SJSA1 (cell line): Measurements from ENCODE around the gene RAPGEF2. TPM values are rescaled to one million over a fixed set of nuclear protein-coding genes. Genes with fewer than 3 reads are reported as not detected.

Source experiments
- DNase-seq, 2 experiments: peaks; one replicate each; pipeline ENCODE4 v3.0.0-alpha.2; 2015 to 2020; ENCODE audit warnings: low spot score in 2 of 2, low read depth in 1 of 2
- H3K27ac ChIP-seq: fragments of 250-450 bp; sonication (Bioruptor Pico); 2 replicates; pipeline ENCODE4 v1.5.1; 2020; ENCODE audit warnings: mild to moderate bottlenecking, moderate library complexity
- H3K27me3 ChIP-seq: fragments of 250-450 bp; sonication (Bioruptor Pico); replicated peaks from 2 replicates; pipeline ENCODE4 v1.5.1; 2020; ENCODE audit warnings: mild to moderate bottlenecking, moderate library complexity
- H3K36me3 ChIP-seq: fragments of 250-450 bp; sonication (Bioruptor Pico); 2 replicates; pipeline ENCODE4 v1.5.1; 2020; ENCODE audit warnings: mild to moderate bottlenecking
- H3K4me1 ChIP-seq: fragments of 250-450 bp; sonication (Bioruptor Pico); replicated peaks from 2 replicates; pipeline ENCODE4 v1.6.1; 2021; ENCODE audit warnings: mild to moderate bottlenecking
- H3K4me3 ChIP-seq: fragments of 250-450 bp; sonication (Bioruptor Pico); 2 replicates; pipeline ENCODE4 v1.5.1; 2020; ENCODE audit warnings: mild to moderate bottlenecking
- H3K9me3 ChIP-seq: fragments of 250-450 bp; sonication (Bioruptor Pico); replicated peaks from 2 replicates; pipeline ENCODE4 v1.5.1; 2020; ENCODE audit warnings: mild to moderate bottlenecking
- total RNA-seq: library from RNA; depleted of rRNA; stranded (reverse); fragments of >200 nt; shearing (Covaris generic); gene quantifications from 2 replicates; pipeline ENCODE4 v1.2.3, GENCODE V29; 2014

Gene RAPGEF2
- total RNA-seq, 1 experiment from 2014 or later: 97.6 TPM

GRCh38 chr4:159219862-159220261, 117.0 kb downstream of the RAPGEF2 start:
- H3K36me3 ChIP-seq: no peaks in the 10 kb centered on the region
- H3K4me3 ChIP-seq: no peak overlapping the region
- H3K4me1 ChIP-seq: no peaks in the 10 kb centered on the region; the same call in 1 of the 2 replicates
- H3K9me3 ChIP-seq: no peaks in the 10 kb centered on the region
- no peaks in the 10 kb centered on the region for H3K27me3 ChIP-seq
- DNase-seq: no peak
- no peak overlapping the region for H3K27ac ChIP-seq

GRCh38 chr4:159220353-159220752, 117.5 kb downstream of the RAPGEF2 start:
- Histone ChIP-seq H3K36me3 (no peaks in the 10 kb centered on the region), H3K4me3 (no peak overlapping the region), H3K27ac (no peak overlapping the region), H3K4me1 (no peaks in the 10 kb centered on the region; the same call in 1 of the 2 replicates), H3K27me3 (no peaks in the 10 kb centered on the region), H3K9me3 (no peaks in the 10 kb centered on the region)
- DNase-seq: no peak

DNA sequence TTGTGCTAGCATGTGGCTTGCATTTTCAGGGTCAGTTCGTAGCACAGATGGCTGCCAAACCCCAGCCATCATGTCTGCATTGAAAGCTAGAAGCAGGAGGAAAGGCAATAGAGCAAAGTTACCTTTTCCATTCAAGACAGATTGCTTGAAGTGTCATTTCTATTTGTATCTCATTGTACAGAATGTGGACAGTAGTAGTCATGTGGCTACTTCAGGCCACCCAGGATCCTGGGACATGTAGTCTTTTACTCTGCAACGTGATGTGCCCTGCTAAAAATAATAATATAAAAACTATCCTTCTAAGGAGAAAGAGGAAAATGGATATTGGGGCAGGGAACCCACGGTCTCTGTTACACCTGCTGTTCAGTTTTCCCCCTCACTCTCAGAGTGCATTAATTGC, 118.4 kb downstream of the RAPGEF2 start:
- H3K9me3 ChIP-seq: no peaks in the 10 kb centered on the region
- no peak for DNase-seq
- H3K27ac ChIP-seq: no peak overlapping the region
- H3K4me1 ChIP-seq: no peaks in the 10 kb centered on the region; the same call in 1 of the 2 replicates
- H3K4me3 ChIP-seq: no peak overlapping the region
- no peaks in the 10 kb centered on the region for H3K36me3 ChIP-seq
- H3K27me3 ChIP-seq: no peaks in the 10 kb centered on the region

DNA sequence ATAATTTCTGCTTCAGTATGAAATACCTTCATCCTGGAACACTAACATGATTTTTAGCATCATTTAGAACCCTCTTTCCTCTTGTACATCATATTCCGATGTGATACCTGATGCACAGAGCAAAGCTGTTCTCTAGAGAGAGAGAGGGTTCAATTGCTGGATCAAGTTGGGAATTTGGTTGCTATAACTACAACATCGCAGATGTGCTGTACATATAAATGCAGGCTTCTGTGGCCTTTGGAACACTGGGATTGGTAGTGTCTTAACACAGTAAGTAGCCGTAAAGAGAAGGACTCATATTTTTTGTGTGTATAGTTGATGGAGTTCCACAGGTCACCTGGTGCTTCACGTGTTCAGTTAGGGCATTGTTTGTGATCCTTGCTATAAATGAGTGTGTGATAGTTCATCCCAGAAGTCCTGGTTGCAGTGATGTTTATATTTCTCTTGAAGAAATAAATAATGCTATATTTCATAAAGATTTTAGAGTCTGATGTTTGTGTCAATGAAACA, 119.2 kb downstream of the RAPGEF2 start:
- Histone ChIP-seq H3K27me3 (no peaks in the 10 kb centered on the region), H3K4me3 (no peak overlapping the region), H3K9me3 (no peaks in the 10 kb centered on the region), H3K27ac (no peak overlapping the region), H3K36me3 (no peaks in the 10 kb centered on the region), H3K4me1 (no peaks in the 10 kb centered on the region; the same call in 1 of the 2 replicates)
- no peak for DNase-seq

GRCh38 chr4:159224408-159224807, 121.5 kb downstream of the RAPGEF2 start:
- no peaks in the 10 kb centered on the region for H3K36me3 ChIP-seq
- DNase-seq: no peak
- H3K27ac ChIP-seq: no peak overlapping the region
- peaks cover 8% of the 10 kb centered on the region for H3K4me1 ChIP-seq
- H3K27me3 ChIP-seq: no peaks in the 10 kb centered on the region
- H3K9me3 ChIP-seq: no peaks in the 10 kb centered on the region
- H3K4me3 ChIP-seq: no peak overlapping the region

DNA sequence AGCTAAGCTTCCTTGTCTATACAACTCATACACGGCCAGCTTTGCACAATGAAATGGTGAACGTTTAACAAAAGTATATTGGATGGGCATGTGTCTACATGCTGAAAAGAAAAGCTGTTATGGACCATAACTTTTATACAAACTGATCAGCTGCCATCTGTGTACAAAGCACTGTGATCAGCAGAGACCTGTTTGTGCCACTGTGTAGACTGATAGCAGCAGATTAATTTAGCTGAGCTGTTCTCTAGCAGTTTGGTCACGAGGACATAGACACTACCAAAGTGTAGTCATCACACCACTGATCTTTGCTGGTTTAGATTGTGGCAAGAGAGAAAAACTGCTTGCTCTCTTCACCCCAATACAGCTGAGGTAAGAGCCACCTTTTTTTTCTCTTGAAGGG, 124.5 kb downstream of the RAPGEF2 start:
- no peak for DNase-seq
- no peaks in the 10 kb centered on the region for H3K9me3 ChIP-seq
- H3K27ac ChIP-seq: peak overlapping the region; percentile 97
- H3K36me3 ChIP-seq: peaks cover 8% of the 10 kb centered on the region; the same call in 1 of the 2 replicates
- peaks cover 15% of the 10 kb centered on the region for H3K4me1 ChIP-seq
- H3K27me3 ChIP-seq: no peaks in the 10 kb centered on the region
- H3K4me3 ChIP-seq: peak overlapping the region; percentile 39; the same call in 1 of the 2 replicates

DNA sequence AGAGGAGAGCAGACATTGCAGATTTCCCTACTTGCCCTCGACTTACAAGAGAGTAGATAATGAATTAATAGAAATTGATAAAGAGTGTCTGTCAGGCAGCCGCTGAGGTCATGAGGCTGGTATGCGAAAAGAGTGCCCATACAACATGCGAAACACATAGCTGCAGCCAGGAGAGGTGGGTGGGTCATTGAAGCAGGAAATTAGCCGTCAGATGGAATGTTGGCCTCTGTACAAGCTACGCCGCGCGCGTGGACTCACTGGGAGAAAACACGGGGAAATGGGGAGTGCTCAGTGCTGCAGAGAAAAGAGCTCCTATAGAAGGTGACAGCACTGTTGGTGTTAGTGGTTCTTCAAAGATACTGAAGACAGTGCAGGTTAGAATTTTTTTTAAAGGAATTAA, 125.1 kb downstream of the RAPGEF2 start:
- peak; percentile 91 to 93 for DNase-seq
- Histone ChIP-seq H3K27me3 (no peaks in the 10 kb centered on the region), H3K9me3 (no peaks in the 10 kb centered on the region), H3K36me3 (peaks cover 9% of the 10 kb centered on the region; the same call in 1 of the 2 replicates), H3K27ac (peak overlapping the region; percentile 97), H3K4me1 (peaks cover 18% of the 10 kb centered on the region), H3K4me3 (peak overlapping the region; percentile 39)

DNA sequence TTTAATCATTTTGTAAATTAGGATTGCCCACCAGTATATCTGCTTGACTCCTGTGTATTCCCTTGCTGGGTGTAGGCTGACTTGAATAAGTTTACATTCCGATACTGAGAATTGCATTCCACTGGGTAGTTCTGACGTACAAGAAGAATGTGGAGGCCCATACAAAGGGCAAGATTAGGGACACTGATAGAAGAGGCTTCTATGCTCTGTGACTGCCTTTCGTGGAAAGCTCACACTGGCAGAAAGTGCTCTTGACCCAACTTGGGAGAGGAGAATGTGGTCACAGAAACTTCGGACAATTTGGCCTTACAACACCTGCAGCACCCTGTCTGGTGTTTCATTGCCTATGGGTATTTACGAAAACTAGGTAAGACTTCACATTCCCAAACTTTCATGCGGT, 126.3 kb downstream of the RAPGEF2 start:
- peak overlapping the region; percentile 39 for H3K4me3 ChIP-seq
- no peaks in the 10 kb centered on the region for H3K27me3 ChIP-seq
- H3K4me1 ChIP-seq: peaks cover 18% of the 10 kb centered on the region
- H3K27ac ChIP-seq: peak overlapping the region; percentile 97
- no peaks in the 10 kb centered on the region for H3K9me3 ChIP-seq
- DNase-seq: peak; percentile 74 to 92
- peaks cover 9% of the 10 kb centered on the region; the same call in 1 of the 2 replicates for H3K36me3 ChIP-seq

- no peaks in the 10 kb centered on the region for H3K9me3 ChIP-seq
These were observed 129.7 kb downstream of the RAPGEF2 start for GRCh38 chr4:159232465-159233106.

GRCh38 chr4:159235779-159236368, 133.0 kb downstream of the RAPGEF2 start:
- Histone ChIP-seq H3K4me3 (no peak overlapping the region), H3K27ac (no peak overlapping the region), H3K9me3 (no peaks in the 10 kb centered on the region), H3K36me3 (peaks cover 21% of the 10 kb centered on the region), H3K27me3 (no peaks in the 10 kb centered on the region), H3K4me1 (peaks cover 17% of the 10 kb centered on the region)
- DNase-seq: no peak

More at GRCh38 chr4:159232465-159233106, 129.7 kb downstream of the RAPGEF2 start:
- H3K27ac ChIP-seq: no peak overlapping the region
- peaks cover 13% of the 10 kb centered on the region for H3K4me1 ChIP-seq
- H3K36me3 ChIP-seq: peaks cover 9% of the 10 kb centered on the region
- no peaks in the 10 kb centered on the region for H3K27me3 ChIP-seq
- H3K4me3 ChIP-seq: no peak overlapping the region
- no peak for DNase-seq

GRCh38 chr4:159237975-159238374, 135.1 kb downstream of the RAPGEF2 start:
- H3K4me3 ChIP-seq: no peak overlapping the region
- H3K36me3 ChIP-seq: peaks cover 28% of the 10 kb centered on the region
- no peak for DNase-seq
- peaks cover 12% of the 10 kb centered on the region for H3K4me1 ChIP-seq
- no peaks in the 10 kb centered on the region for H3K27me3 ChIP-seq
- no peaks in the 10 kb centered on the region for H3K9me3 ChIP-seq
- H3K27ac ChIP-seq: no peak overlapping the region

DNA sequence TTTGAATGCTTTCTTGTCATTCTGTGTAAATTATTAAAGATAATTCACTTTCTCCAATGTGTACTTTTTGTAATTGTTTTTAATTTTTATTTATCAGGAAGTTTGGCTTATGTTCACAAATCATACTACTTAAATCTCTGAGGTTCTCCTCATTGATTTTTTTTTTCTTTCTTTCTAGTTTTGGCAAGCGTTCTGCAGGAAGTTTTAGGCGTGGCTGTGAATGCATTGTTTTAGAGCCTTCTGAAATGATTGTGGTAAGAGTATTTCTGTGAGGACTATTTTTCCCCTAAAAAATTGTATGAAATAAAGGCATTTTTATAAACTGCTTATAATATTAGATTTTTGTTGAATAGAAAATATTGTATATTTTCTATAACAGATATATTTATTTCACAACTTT, 135.8 kb downstream of the RAPGEF2 start:
- Histone ChIP-seq H3K4me3 (no peak overlapping the region), H3K27me3 (no peaks in the 10 kb centered on the region), H3K27ac (no peak overlapping the region), H3K4me1 (peaks cover 12% of the 10 kb centered on the region), H3K9me3 (no peaks in the 10 kb centered on the region), H3K36me3 (peaks cover 31% of the 10 kb centered on the region)
- peak in 1 of 2 experiments; percentile 16 for DNase-seq

DNA sequence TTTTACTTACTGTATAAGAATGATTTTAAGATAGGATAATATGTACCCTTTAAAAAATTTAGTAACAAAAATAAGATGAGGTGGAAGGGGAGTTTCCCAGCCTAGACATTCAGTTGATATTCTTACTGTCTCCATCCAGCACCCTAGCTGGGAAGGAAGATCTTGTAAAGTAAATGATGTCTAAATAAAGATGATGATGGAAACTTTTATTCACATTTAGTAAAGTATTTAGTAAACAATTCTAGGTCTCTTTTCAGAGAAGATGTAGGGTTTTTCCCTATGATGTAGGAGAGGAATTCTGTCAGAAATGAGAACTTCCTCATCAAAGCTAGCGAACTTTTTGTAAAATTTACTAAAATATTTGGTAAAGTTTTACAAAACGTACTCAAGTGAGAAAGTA, 136.8 kb downstream of the RAPGEF2 start:
- Histone ChIP-seq H3K4me3 (no peak overlapping the region), H3K9me3 (no peaks in the 10 kb centered on the region), H3K27ac (no peak overlapping the region), H3K27me3 (no peaks in the 10 kb centered on the region), H3K4me1 (peaks cover 12% of the 10 kb centered on the region), H3K36me3 (peaks cover 33% of the 10 kb centered on the region)
- no peak for DNase-seq

- Histone ChIP-seq H3K9me3 (no peaks in the 10 kb centered on the region), H3K4me3 (no peak overlapping the region), H3K4me1 (peaks cover 12% of the 10 kb centered on the region), H3K27me3 (no peaks in the 10 kb centered on the region), H3K27ac (no peak overlapping the region), H3K36me3 (peaks cover 33% of the 10 kb centered on the region)
- DNase-seq: no peak
These were observed 137.2 kb downstream of the RAPGEF2 start for GRCh38 chr4:159240046-159240445.
